Fibroblast of mammary gland (primary cell): ENCODE results near the gene TBL1X.
A peak's percentile ranks its signal among the peaks of the same experiment; 100 is the strongest.

ENCODE experiments used
- DNase-seq: peaks from one replicate; pipeline ENCODE4 v3.0.0-alpha.2; 2010; ENCODE audit warnings: low read depth
- H3K4me3 ChIP-seq: 2 replicates; pipeline ENCODE4 v1.5.1; 2011; ENCODE audit warnings: low read depth, mild to moderate bottlenecking, low read length, moderate library complexity; ENCODE audit not compliant: control insufficient read depth
- TF ChIP-seq, protein P1 (sequence below): conservative IDR thresholded peaks from 2 replicates; pipeline ENCODE4 v1.5.1; 2011; ENCODE audit warnings: low read depth, low read length, inconsistent platforms; ENCODE audit not compliant: control insufficient read depth, insufficient read depth

The TBL1X gene

DNA sequence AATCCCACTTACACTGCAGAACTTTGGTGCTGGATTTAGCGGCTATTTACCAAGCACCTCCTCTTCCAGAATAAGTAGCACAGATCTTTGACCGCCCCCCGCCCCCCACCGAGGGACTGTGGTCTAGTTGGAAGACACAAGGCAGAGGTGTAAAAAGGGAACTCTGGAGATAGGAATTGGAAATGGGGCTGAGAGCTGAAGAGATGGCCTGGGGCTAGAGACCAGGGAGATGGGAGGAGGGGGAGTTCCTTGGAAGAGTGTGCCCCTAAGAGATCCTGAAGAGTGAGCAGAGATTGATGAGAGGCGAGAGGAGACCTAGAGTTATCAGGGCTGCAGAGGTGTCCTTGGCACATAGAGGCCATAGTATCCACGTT is 55.3 kb downstream of the TBL1X start:
- TF ChIP-seq, protein P1, sequence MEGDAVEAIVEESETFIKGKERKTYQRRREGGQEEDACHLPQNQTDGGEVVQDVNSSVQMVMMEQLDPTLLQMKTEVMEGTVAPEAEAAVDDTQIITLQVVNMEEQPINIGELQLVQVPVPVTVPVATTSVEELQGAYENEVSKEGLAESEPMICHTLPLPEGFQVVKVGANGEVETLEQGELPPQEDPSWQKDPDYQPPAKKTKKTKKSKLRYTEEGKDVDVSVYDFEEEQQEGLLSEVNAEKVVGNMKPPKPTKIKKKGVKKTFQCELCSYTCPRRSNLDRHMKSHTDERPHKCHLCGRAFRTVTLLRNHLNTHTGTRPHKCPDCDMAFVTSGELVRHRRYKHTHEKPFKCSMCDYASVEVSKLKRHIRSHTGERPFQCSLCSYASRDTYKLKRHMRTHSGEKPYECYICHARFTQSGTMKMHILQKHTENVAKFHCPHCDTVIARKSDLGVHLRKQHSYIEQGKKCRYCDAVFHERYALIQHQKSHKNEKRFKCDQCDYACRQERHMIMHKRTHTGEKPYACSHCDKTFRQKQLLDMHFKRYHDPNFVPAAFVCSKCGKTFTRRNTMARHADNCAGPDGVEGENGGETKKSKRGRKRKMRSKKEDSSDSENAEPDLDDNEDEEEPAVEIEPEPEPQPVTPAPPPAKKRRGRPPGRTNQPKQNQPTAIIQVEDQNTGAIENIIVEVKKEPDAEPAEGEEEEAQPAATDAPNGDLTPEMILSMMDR: no peak
- no peak overlapping the region for H3K4me3 ChIP-seq
- no peak for DNase-seq

GRCh38 chrX:9522378-9523155 is 57.7 kb downstream of the TBL1X start:
- DNase-seq: peak; percentile 45

GRCh38 chrX:9525511-9526248 is 60.8 kb downstream of the TBL1X start:
- H3K4me3 ChIP-seq: no peak overlapping the region
- no peak for DNase-seq
- TF ChIP-seq, protein P1: no peak

More at GRCh38 chrX:9522378-9523155, 57.7 kb downstream of the TBL1X start:
- TF ChIP-seq, protein P1: no peak
- no peak overlapping the region for H3K4me3 ChIP-seq

- TF ChIP-seq, protein P1: no peak
These were observed 62.1 kb downstream of the TBL1X start for GRCh38 chrX:9526965-9527364.

GRCh38 chrX:9528498-9528897 is 63.6 kb downstream of the TBL1X start:
- TF ChIP-seq, protein P1: no peak
- no peak for DNase-seq
- no peak overlapping the region for H3K4me3 ChIP-seq

More at GRCh38 chrX:9526965-9527364, 62.1 kb downstream of the TBL1X start:
- DNase-seq: no peak
- no peak overlapping the region for H3K4me3 ChIP-seq

DNA sequence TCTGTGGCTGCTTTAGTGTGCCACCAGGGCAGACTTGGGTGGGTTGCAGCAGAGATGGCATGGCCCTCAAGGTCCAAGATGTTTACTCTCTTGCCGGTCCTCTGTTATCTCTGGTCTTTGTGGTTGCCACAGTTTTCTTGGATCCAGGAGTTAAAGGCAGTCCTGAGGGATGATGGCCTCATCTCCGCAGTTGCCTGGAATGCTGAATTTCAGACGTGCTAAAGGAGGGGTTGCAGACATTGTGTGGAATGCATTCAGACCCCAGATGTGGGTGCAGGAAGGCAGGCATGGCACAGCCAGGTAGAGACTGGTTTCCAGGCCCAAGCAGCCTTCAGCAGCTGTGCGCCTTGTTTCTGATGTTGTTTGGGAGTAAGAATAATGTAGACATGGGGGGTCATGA is 64.4 kb downstream of the TBL1X start:
- no peak for DNase-seq
- H3K4me3 ChIP-seq: no peak overlapping the region
- TF ChIP-seq, protein P1: no peak
